ENCODE results near the gene OR13C9. TPM values are rescaled to one million over a fixed set of nuclear protein-coding genes. Genes with fewer than 3 reads are reported as not detected.

Gene OR13C9
- total and polyA plus RNA-seq, 2 of the 13 experiments (the other 11 are each of a cell fraction or from before 2014, with no cell fraction given) = not detected

DNA sequence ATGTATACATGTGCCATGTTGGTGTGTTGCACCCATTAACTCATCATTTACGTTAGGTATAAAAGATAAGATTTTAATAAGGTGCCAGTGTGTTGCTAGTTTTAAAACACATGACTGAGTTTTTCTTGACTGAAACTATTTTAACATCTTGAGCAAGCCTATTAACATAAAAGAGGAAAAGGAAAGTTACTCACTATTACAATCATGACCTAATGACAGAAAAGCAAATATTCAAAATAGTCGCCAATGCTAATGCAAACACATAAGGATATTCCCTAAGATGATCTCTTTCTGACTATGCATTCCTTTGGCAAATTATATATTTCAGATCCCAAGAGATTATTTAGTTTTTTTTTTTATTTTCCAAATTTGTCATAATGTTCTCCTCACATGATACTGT lies 6.8 kb downstream of the OR13C9 start:
- Histone ChIP-seq H3K36me3 (replicated peaks in 1 of 2; ENCODE audit: control insufficient read depth in 1 of 2, insufficient read depth in 2 of 2, low read length in 2 of 2) (no peaks in the 10 kb centered on the region), H3K9ac (ENCODE audit: insufficient read depth, low read depth, low read length) (no peak overlapping the region), H3K4me1 (ENCODE audit: insufficient read depth, low read length) (no peaks in the 10 kb centered on the region), H3K4me2 (ENCODE audit: low read depth, low read length) (no peak overlapping the region), H3K27ac (ENCODE audit: extremely low read length, insufficient read depth, low read length) (no peak overlapping the region), H2AFZ (ENCODE audit: low read length) (no peak overlapping the region), H3K4me3 (replicated peaks in 1 of 3; ENCODE audit: insufficient read depth in 1 of 3, low read depth in 2 of 3, low read length in 3 of 3) (no peak overlapping the region), H3K27me3 (ENCODE audit: control insufficient read depth in 1 of 2, insufficient read depth in 2 of 2, low read length in 2 of 2) (no peaks in the 10 kb centered on the region), H3K79me2 (ENCODE audit: insufficient read depth, low read length) (no peaks in the 10 kb centered on the region), H4K20me1 (ENCODE audit: insufficient read depth, low read length) (no peaks in the 10 kb centered on the region), H3K9me3 (ENCODE audit: low read length) (no peaks in the 10 kb centered on the region)
- intact Hi-C loops (cut with micrococcal nuclease; ENCODE audit: unreplicated experiment) (no loop called here), in situ Hi-C loops (cut with HindIII; ENCODE audit: extremely low pct_ligation_motif_present, low pct_unique_long_range_greater_than_20kb) (no loop called here)
- FAIRE-seq (no peak), ATAC-seq (no peak), DNase-seq (ENCODE audit: low spot score) (no peak)
- ChIA-PET POLR2A (no interaction called here), CTCF (ENCODE audit: low intra/inter-chr PET ratio, low total read pairs) (no interaction called here)
- no TSS peak for BruUV-seq (replicated peaks)
- WGBS (ENCODE audit: low lambda C conversion rate) = 21% methylated on average over 2 of the region's 2 CpGs
- TF ChIP-seq KDM2A (CRISPR knock-in tag; IDR thresholded peaks at IDR 0.05; ENCODE audit: borderline replicate concordance, low read depth) = no peak
- TF ChIP-seq, protein P1, sequence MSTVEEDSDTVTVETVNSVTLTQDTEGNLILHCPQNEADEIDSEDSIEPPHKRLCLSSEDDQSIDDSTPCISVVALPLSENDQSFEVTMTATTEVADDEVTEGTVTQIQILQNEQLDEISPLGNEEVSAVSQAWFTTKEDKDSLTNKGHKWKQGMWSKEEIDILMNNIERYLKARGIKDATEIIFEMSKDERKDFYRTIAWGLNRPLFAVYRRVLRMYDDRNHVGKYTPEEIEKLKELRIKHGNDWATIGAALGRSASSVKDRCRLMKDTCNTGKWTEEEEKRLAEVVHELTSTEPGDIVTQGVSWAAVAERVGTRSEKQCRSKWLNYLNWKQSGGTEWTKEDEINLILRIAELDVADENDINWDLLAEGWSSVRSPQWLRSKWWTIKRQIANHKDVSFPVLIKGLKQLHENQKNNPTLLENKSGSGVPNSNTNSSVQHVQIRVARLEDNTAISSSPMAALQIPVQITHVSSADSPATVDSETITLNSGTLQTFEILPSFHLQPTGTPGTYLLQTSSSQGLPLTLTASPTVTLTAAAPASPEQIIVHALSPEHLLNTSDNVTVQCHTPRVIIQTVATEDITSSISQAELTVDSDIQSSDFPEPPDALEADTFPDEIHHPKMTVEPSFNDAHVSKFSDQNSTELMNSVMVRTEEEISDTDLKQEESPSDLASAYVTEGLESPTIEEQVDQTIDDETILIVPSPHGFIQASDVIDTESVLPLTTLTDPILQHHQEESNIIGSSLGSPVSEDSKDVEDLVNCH (CRISPR knock-in tag; IDR thresholded peaks at IDR 0.05) = no peak

DNA sequence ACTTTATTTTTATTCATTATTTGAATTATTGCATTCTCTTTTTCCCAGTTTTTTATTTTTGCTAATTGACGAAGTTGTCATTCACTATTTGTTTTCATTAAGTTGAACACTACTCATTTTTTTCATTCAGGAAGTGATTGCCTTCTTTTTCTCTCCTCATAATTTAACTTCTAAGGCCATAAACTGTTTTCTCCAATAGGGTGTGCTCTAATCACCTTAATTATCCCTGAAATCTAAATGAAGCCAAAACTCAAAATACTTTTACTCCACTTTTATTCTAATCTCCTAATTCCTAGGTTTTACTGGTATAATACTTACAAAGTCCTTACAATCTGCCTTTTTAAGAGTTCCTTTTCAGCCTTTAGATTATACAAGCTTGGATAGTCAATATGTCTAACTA lies 9.7 kb downstream of the OR13C9 start:
- in situ Hi-C loops (cut with HindIII; ENCODE audit: extremely low pct_ligation_motif_present, low pct_unique_long_range_greater_than_20kb) (no loop called here), intact Hi-C loops (cut with micrococcal nuclease; ENCODE audit: unreplicated experiment) (no loop called here)
- Histone ChIP-seq H3K36me3 (replicated peaks in 1 of 2; ENCODE audit: control insufficient read depth in 1 of 2, insufficient read depth in 2 of 2, low read length in 2 of 2) (no peaks in the 10 kb centered on the region), H3K79me2 (ENCODE audit: insufficient read depth, low read length) (no peaks in the 10 kb centered on the region), H2AFZ (ENCODE audit: low read length) (no peak overlapping the region), H3K4me1 (ENCODE audit: insufficient read depth, low read length) (no peaks in the 10 kb centered on the region), H4K20me1 (ENCODE audit: insufficient read depth, low read length) (no peaks in the 10 kb centered on the region), H3K9me3 (ENCODE audit: low read length) (no peaks in the 10 kb centered on the region), H3K4me2 (ENCODE audit: low read depth, low read length) (no peak overlapping the region), H3K27me3 (ENCODE audit: control insufficient read depth in 1 of 2, insufficient read depth in 2 of 2, low read length in 2 of 2) (no peaks in the 10 kb centered on the region), H3K4me3 (replicated peaks in 1 of 3; ENCODE audit: insufficient read depth in 1 of 3, low read depth in 2 of 3, low read length in 3 of 3) (no peak overlapping the region), H3K9ac (ENCODE audit: insufficient read depth, low read depth, low read length) (no peak overlapping the region), H3K27ac (ENCODE audit: extremely low read length, insufficient read depth, low read length) (no peak overlapping the region)
- BruUV-seq (replicated peaks) = no TSS peak
- CTCF ChIA-PET (ENCODE audit: low intra/inter-chr PET ratio, low total read pairs) = no interaction called here
- no peak for DNase-seq (ENCODE audit: low spot score)
- ATAC-seq = no peak
- TF ChIP-seq ELF4 (CRISPR knock-in tag; IDR thresholded peaks at IDR 0.05; ENCODE audit: borderline replicate concordance) = no peak
- TF ChIP-seq HCFC1 (IDR thresholded peaks at IDR 0.05; ENCODE audit: low read depth, low read length) = no peak
- TF ChIP-seq ZNF33A (CRISPR knock-in tag; IDR thresholded peaks at IDR 0.05; ENCODE audit: borderline replicate concordance) = no peak
- no peak for TF ChIP-seq ZFP82 (CRISPR knock-in tag; IDR thresholded peaks at IDR 0.05; ENCODE audit: borderline replicate concordance)
- no peak for TF ChIP-seq SP2 (CRISPR knock-in tag; IDR thresholded peaks at IDR 0.05)
- TF ChIP-seq ZNF33B (CRISPR knock-in tag; IDR thresholded peaks at IDR 0.05) = no peak
- no peak for TF ChIP-seq AKAP8 (CRISPR knock-in tag; IDR thresholded peaks at IDR 0.05)
- TF ChIP-seq ZNF775 (CRISPR knock-in tag; IDR thresholded peaks at IDR 0.05; ENCODE audit: borderline replicate concordance) = no peak
- no peak for TF ChIP-seq ZNF577 (CRISPR knock-in tag; IDR thresholded peaks at IDR 0.05; ENCODE audit: borderline replicate concordance, low read depth)
- no peak for TF ChIP-seq ARHGAP35 (CRISPR knock-in tag; IDR thresholded peaks at IDR 0.05; ENCODE audit: borderline replicate concordance)
- no peak for TF ChIP-seq CCDC6 (CRISPR knock-in tag; IDR thresholded peaks at IDR 0.05)
- FAIRE-seq = no peak
- POLR2A ChIA-PET = no interaction called here
- 2% methylated on average over 1 of the region's 1 CpG for WGBS (ENCODE audit: low lambda C conversion rate)

Measured in HepG2 (cell line).